ENCODE results near the gene TMEM79.
A peak's percentile ranks its signal among the peaks of the same experiment; 100 is the strongest.

DNA sequence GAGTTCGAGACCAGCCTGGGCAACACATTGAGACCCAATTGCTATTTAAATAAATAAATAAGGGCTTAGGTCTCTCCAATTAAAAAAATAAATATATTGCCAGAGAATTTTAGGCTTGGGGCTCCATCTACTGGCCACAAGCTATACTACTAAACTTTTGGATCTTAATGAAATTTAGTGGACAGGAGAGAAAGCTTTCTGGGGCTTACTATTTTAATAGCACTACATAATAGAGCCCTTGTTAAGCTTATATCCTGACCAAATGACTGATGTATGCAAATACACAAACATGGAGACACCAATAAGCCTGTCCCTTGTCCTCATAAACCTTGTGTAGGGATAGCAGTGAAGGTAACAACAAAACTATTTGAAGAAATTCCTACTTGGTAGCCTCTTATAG is 35.5 kb downstream of the TMEM79 start:
- TF ChIP-seq, protein P1, sequence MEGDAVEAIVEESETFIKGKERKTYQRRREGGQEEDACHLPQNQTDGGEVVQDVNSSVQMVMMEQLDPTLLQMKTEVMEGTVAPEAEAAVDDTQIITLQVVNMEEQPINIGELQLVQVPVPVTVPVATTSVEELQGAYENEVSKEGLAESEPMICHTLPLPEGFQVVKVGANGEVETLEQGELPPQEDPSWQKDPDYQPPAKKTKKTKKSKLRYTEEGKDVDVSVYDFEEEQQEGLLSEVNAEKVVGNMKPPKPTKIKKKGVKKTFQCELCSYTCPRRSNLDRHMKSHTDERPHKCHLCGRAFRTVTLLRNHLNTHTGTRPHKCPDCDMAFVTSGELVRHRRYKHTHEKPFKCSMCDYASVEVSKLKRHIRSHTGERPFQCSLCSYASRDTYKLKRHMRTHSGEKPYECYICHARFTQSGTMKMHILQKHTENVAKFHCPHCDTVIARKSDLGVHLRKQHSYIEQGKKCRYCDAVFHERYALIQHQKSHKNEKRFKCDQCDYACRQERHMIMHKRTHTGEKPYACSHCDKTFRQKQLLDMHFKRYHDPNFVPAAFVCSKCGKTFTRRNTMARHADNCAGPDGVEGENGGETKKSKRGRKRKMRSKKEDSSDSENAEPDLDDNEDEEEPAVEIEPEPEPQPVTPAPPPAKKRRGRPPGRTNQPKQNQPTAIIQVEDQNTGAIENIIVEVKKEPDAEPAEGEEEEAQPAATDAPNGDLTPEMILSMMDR (optimal IDR thresholded peaks at IDR 0.05 in 1 of 3, IDR thresholded peaks at IDR 0.05 in 1 of 3, conservative IDR thresholded peaks at IDR 0.05 in 1 of 3; ENCODE audit: extremely low read depth in 1 of 3, insufficient read depth in 2 of 3, low read length in 3 of 3): peak in 2 of 3 experiments; percentile 18 to 42
- TF ChIP-seq EZH2 (IDR thresholded peaks at IDR 0.05; ENCODE audit: low read length): no peak

Measured in keratinocyte (primary cell).